Hematopoietic multipotent progenitor cell treated with erythropoietin and hydrocortisone succinate and interleukin-3 and kit ligand, for 8 days (in vitro differentiated cells): Measurements from ENCODE around the gene CKAP4.

Source experiments
- DNase-seq: peaks from one replicate; pipeline ENCODE4 v3.0.0-alpha.2; 2015

The CKAP4 gene

GRCh38 chr12:106274575-106275121 is 26.8 kb upstream of the CKAP4 start:
- DNase-seq, result no peak

GRCh38 chr12:106274012-106274411 is 26.2 kb upstream of the CKAP4 start:
- DNase-seq, result no peak

- DNase-seq, result no peak
These were observed 25.7 kb upstream of the CKAP4 start for GRCh38 chr12:106273491-106273890.

GRCh38 chr12:106271575-106272505 is 24.0 kb upstream of the CKAP4 start:
- no peak for DNase-seq

GRCh38 chr12:106269150-106269771 is 21.4 kb upstream of the CKAP4 start:
- peak; percentile 89 for DNase-seq

GRCh38 chr12:106267535-106267934 is 19.7 kb upstream of the CKAP4 start:
- DNase-seq, result peak; percentile 66

GRCh38 chr12:106265116-106265515 is 17.3 kb upstream of the CKAP4 start:
- DNase-seq, result no peak

- DNase-seq, result no peak
These were observed 11.1 kb upstream of the CKAP4 start for GRCh38 chr12:106258935-106259334.

GRCh38 chr12:106258226-106258625 is 10.4 kb upstream of the CKAP4 start:
- DNase-seq, result no peak

- DNase-seq, result no peak
These were observed 8.7 kb upstream of the CKAP4 start for GRCh38 chr12:106256524-106256923.

- no peak for DNase-seq
These were observed 8.1 kb upstream of the CKAP4 start for GRCh38 chr12:106255952-106256351.

GRCh38 chr12:106255493-106255892 is 7.7 kb upstream of the CKAP4 start:
- no peak for DNase-seq

GRCh38 chr12:106254724-106255123 is 6.9 kb upstream of the CKAP4 start:
- DNase-seq, result no peak

- DNase-seq, result no peak
These were observed 4.0 kb upstream of the CKAP4 start for GRCh38 chr12:106251631-106252455.

GRCh38 chr12:106249411-106250135 is 1.8 kb upstream of the CKAP4 start:
- no peak for DNase-seq

- no peak for DNase-seq
These were observed 1.1 kb upstream of the CKAP4 start for GRCh38 chr12:106248846-106249371.

GRCh38 chr12:106248312-106248845 is 559 bp upstream of the CKAP4 start:
- DNase-seq, result no peak

- DNase-seq, result peak; percentile 28
These were observed 738 bp downstream of the CKAP4 start for GRCh38 chr12:106246891-106247673.

- no peak for DNase-seq
These were observed 2.1 kb downstream of the CKAP4 start for GRCh38 chr12:106245767-106246166.

GRCh38 chr12:106243620-106244019 is 4.2 kb downstream of the CKAP4 start:
- no peak for DNase-seq

GRCh38 chr12:106240821-106241220 is 7.0 kb downstream of the CKAP4 start:
- no peak for DNase-seq
